HepG2 (cell line): ENCODE measurements around the gene XPO5. TPM values are rescaled to one million over a fixed set of nuclear protein-coding genes. Genes with fewer than 3 reads are reported as not detected.

Experiments
- ATF1 ChIP-seq: IDR thresholded peaks from 2 replicates; pipeline ENCODE4 v1.6.1; 2016; ENCODE audit warnings: mild to moderate bottlenecking, control low read depth
- ELF3 ChIP-seq: IDR thresholded peaks from 2 replicates; pipeline ENCODE4 v1.6.1; 2016; ENCODE audit warnings: missing genetic modification reagents, missing compliant biosample characterization
- KAT7 ChIP-seq: IDR thresholded peaks from 2 replicates; pipeline ENCODE4 v1.6.1; 2018; ENCODE audit warnings: borderline replicate concordance, missing compliant biosample characterization
- KMT2B ChIP-seq: IDR thresholded peaks from 2 replicates; pipeline ENCODE4 v1.6.1; 2016; ENCODE audit warnings: missing genetic modification reagents, missing compliant biosample characterization
- NR2F6 ChIP-seq, 2 experiments: IDR thresholded peaks; 2 replicates each; pipeline ENCODE4 v1.6.1; 2016; ENCODE audit warnings: antibody characterized with exemption in 1 of 2, mild to moderate bottlenecking in 1 of 2
- RARG ChIP-seq: sonication (generic); formaldehyde crosslinking; IDR thresholded peaks from 2 replicates; pipeline ENCODE4 v1.4.0; 2020; ENCODE audit warnings: low read depth, mild to moderate bottlenecking, missing genetic modification reagents
- SMAD9 ChIP-seq: sonication (generic); formaldehyde crosslinking; IDR thresholded peaks from 2 replicates; pipeline ENCODE4 v1.5.1; 2020; ENCODE audit warnings: mild to moderate bottlenecking, missing genetic modification reagents
- SMARCE1 ChIP-seq: fragments of 450-650 bp; IDR thresholded peaks from 2 replicates; pipeline ENCODE4 v1.6.1; 2017; ENCODE audit warnings: borderline replicate concordance
- ZC3H4 ChIP-seq: sonication (generic); formaldehyde crosslinking; IDR thresholded peaks from 2 replicates; pipeline ENCODE4 v1.4.0; 2020; ENCODE audit warnings: missing genetic modification reagents, borderline replicate concordance
- ZFP37 ChIP-seq: sonication (generic); formaldehyde crosslinking; IDR thresholded peaks from 2 replicates; pipeline ENCODE4 v1.4.0; 2020; ENCODE audit warnings: missing genetic modification reagents, borderline replicate concordance
- ZNF101 ChIP-seq: sonication (generic); formaldehyde crosslinking; IDR thresholded peaks from 2 replicates; pipeline ENCODE4 v1.4.0; 2020; ENCODE audit warnings: mild to moderate bottlenecking, low read depth, missing genetic modification reagents, borderline replicate concordance
- ZNF282 ChIP-seq: fragments of 450-650 bp; IDR thresholded peaks from 2 replicates; pipeline ENCODE4 v1.6.1; 2018; ENCODE audit not compliant: partially characterized antibody
- ZNF501 ChIP-seq: sonication (generic); formaldehyde crosslinking; IDR thresholded peaks from 2 replicates; pipeline ENCODE4 v1.5.1; 2020; ENCODE audit warnings: mild to moderate bottlenecking, moderate library complexity, missing genetic modification reagents
- ZNF549 ChIP-seq: sonication (generic); formaldehyde crosslinking; IDR thresholded peaks from 2 replicates; pipeline ENCODE4 v1.5.0; 2020; ENCODE audit warnings: missing genetic modification reagents
- ZNF567 ChIP-seq: sonication (generic); formaldehyde crosslinking; IDR thresholded peaks from 2 replicates; pipeline ENCODE4 v1.8.1; 2023; ENCODE audit warnings: mild to moderate bottlenecking, missing genetic modification reagents, borderline replicate concordance
- ZNF589 ChIP-seq: sonication (generic); formaldehyde crosslinking; conservative IDR thresholded peaks from 2 replicates; pipeline ENCODE4 v1.8.0; 2022; ENCODE audit warnings: mild to moderate bottlenecking, moderate library complexity, missing genetic modification reagents
- ZNF629 ChIP-seq: sonication (generic); formaldehyde crosslinking; conservative IDR thresholded peaks from 2 replicates; pipeline ENCODE4 v1.5.0; 2020; ENCODE audit warnings: missing genetic modification reagents
- ZNF777 ChIP-seq: sonication (generic); formaldehyde crosslinking; IDR thresholded peaks from 2 replicates; pipeline ENCODE4 v1.4.0; 2020; ENCODE audit warnings: missing genetic modification reagents
- ZSCAN21 ChIP-seq: sonication (generic); formaldehyde crosslinking; IDR thresholded peaks from 2 replicates; pipeline ENCODE4 v1.8.0; 2022; ENCODE audit warnings: mild to moderate bottlenecking, missing genetic modification reagents, moderate library complexity, borderline replicate concordance
- ZSCAN30 ChIP-seq: sonication (generic); formaldehyde crosslinking; IDR thresholded peaks from 2 replicates; pipeline ENCODE4 v1.5.0; 2020; ENCODE audit warnings: mild to moderate bottlenecking, missing genetic modification reagents
- polyA plus RNA-seq, 8 experiments: library from polyadenylated mRNA; depleted of rRNA in 3 of 8; stranded (reverse) in 7 of 8; unstranded in 1 of 8; fragments of >200 nt; fragmentation: Illumina TruSeq in 4 of 8; extraction: Trizol in 4 of 8; gene quantifications; 2 replicates each; pipeline versions ENCODE4 v1.2.1 to v1.2.3, GENCODE V29; 2011 to 2016; ENCODE audit warnings: low read depth in 4 of 8, missing spikeins in 1 of 8, mixed read lengths in 1 of 8; ENCODE audit not compliant: insufficient read depth in 1 of 8
- total RNA-seq, 5 experiments: library from RNA; depleted of rRNA; stranded (reverse); fragments of >200 nt; fragmentation: Illumina TruSeq; extraction: Trizol; gene quantifications; 2 replicates each; pipeline ENCODE4 v1.2.3, GENCODE V29; 2016; ENCODE audit warnings: low read depth in 1 of 5
- TF ChIP-seq, protein P1 (sequence below): sonication (generic); formaldehyde crosslinking; IDR thresholded peaks from 2 replicates; pipeline ENCODE4 v1.5.1; 2020; ENCODE audit warnings: mild to moderate bottlenecking, missing genetic modification reagents, moderate library complexity
- TF ChIP-seq, protein P2 (sequence below): sonication (generic); formaldehyde crosslinking; IDR thresholded peaks from 2 replicates; pipeline ENCODE4 v1.5.0; 2020; ENCODE audit warnings: missing genetic modification reagents, mild to moderate bottlenecking, borderline replicate concordance
- TF ChIP-seq, protein P3 (sequence below): sonication (generic); formaldehyde crosslinking; IDR thresholded peaks from 2 replicates; pipeline ENCODE4 v1.4.0; 2020; ENCODE audit warnings: missing genetic modification reagents, borderline replicate concordance

XPO5 gene
- total and polyA plus RNA-seq, 2 of the 13 experiments (the other 11 are each of a cell fraction or from before 2014, with no cell fraction given): 52.2 to 68.0 TPM

DNA sequence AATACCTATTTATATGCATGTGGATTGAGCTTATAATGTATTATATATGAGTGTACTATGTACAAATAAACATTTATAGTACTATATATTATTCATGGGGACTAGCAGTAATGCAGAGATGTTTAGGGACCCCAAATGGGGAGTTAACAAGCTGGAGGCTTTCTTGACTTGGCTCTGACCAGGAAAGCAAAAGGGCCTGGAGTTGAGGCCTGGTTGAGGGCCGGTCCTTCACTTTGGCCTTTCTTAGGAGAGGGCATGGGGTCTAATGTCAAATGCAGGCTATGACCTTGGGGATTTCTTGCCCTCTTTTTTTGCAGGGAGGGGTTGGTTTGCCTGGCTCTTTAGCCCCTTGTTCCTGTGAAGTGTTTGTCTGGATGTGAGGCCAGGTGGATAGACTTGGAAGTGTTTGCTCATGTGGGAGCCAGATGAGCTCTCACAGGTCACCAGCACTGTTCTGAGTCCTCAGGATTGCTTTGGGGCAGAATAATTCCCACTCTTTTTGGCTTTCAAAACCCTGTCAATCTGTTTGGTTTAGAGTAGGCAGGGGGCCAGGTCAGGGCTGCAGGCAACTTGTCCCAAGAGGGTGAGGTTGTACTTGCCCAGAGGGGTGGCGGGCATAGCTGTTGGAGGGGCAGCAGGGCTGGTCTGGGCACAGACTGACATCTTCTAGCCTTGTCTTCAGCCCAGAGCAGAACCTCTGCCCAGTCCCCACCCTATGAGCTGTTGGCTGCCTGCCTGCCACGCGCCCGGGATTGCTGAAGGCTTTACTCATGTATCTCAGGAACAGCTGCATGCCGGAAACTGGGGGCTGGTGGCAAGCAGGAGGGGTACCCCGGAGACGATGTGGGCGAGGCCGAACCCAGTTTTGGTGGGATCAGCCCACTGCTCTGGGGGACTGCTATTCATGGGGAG lies 83.8 kb downstream of the XPO5 start (continued):
- TF ChIP-seq ZNF501: 0 out of 2 replicates have a peak, but pooled peaks have one; percentile 15
- TF ChIP-seq ZC3H4 (CRISPR knock-in tag): no peak
- 0 out of 2 replicates have a peak, but pooled peaks have one; percentile 20 for TF ChIP-seq ZFP37 (CRISPR knock-in tag)
- TF ChIP-seq ZSCAN30 (CRISPR knock-in tag): no peak
- TF ChIP-seq, protein P1, sequence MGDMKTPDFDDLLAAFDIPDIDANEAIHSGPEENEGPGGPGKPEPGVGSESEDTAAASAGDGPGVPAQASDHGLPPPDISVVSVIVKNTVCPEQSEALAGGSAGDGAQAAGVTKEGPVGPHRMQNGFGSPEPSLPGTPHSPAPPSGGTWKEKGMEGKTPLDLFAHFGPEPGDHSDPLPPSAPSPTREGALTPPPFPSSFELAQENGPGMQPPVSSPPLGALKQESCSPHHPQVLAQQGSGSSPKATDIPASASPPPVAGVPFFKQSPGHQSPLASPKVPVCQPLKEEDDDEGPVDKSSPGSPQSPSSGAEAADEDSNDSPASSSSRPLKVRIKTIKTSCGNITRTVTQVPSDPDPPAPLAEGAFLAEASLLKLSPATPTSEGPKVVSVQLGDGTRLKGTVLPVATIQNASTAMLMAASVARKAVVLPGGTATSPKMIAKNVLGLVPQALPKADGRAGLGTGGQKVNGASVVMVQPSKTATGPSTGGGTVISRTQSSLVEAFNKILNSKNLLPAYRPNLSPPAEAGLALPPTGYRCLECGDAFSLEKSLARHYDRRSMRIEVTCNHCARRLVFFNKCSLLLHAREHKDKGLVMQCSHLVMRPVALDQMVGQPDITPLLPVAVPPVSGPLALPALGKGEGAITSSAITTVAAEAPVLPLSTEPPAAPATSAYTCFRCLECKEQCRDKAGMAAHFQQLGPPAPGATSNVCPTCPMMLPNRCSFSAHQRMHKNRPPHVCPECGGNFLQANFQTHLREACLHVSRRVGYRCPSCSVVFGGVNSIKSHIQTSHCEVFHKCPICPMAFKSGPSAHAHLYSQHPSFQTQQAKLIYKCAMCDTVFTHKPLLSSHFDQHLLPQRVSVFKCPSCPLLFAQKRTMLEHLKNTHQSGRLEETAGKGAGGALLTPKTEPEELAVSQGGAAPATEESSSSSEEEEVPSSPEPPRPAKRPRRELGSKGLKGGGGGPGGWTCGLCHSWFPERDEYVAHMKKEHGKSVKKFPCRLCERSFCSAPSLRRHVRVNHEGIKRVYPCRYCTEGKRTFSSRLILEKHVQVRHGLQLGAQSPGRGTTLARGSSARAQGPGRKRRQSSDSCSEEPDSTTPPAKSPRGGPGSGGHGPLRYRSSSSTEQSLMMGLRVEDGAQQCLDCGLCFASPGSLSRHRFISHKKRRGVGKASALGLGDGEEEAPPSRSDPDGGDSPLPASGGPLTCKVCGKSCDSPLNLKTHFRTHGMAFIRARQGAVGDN (CRISPR knock-in tag): peak; percentile 82
- TF ChIP-seq ZSCAN21: 0 out of 2 replicates have a peak, but pooled peaks have one; percentile 27
- TF ChIP-seq, protein P2, sequence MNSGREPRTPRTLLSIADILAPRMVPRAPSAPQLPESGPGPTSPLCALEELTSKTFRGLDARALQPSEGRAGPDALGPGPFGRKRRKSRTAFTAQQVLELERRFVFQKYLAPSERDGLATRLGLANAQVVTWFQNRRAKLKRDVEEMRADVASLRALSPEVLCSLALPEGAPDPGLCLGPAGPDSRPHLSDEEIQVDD (CRISPR knock-in tag): peak; percentile 41; the same call in 1 of the 2 replicates
- no peak for TF ChIP-seq SMAD9 (CRISPR knock-in tag)
- no peak for TF ChIP-seq KMT2B (CRISPR knock-in tag)
- TF ChIP-seq, protein P3, sequence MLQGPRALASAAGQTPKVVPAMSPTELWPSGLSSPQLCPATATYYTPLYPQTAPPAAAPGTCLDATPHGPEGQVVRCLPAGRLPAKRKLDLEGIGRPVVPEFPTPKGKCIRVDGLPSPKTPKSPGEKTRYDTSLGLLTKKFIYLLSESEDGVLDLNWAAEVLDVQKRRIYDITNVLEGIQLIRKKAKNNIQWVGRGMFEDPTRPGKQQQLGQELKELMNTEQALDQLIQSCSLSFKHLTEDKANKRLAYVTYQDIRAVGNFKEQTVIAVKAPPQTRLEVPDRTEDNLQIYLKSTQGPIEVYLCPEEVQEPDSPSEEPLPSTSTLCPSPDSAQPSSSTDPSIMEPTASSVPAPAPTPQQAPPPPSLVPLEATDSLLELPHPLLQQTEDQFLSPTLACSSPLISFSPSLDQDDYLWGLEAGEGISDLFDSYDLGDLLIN (CRISPR knock-in tag): no peak
- no peak for TF ChIP-seq ZNF101 (CRISPR knock-in tag)
- TF ChIP-seq ZNF282: no peak
- TF ChIP-seq ELF3 (CRISPR knock-in tag): no peak
- no peak for TF ChIP-seq ZNF589 (CRISPR knock-in tag)
- TF ChIP-seq SMARCE1: no peak
- TF ChIP-seq ZNF549: no peak
- no peak for TF ChIP-seq ZNF567
- TF ChIP-seq KAT7 (CRISPR knock-in tag): no peak
- no peak for TF ChIP-seq ATF1 (CRISPR knock-in tag)
- no peak for TF ChIP-seq RARG (CRISPR knock-in tag)
- TF ChIP-seq ZNF777 (CRISPR knock-in tag): no peak
- TF ChIP-seq NR2F6 (IDR thresholded peaks at IDR 0.05): no peak
- 0 out of 2 replicates have a peak, but pooled peaks have one; percentile 19 for TF ChIP-seq NR2F6 (CRISPR knock-in tag; IDR thresholded peaks at IDR 0.05)
- no peak for TF ChIP-seq ZNF629
